K562 (cell line): ENCODE data around the gene GALNT15. TPM values are rescaled to one million over a fixed set of nuclear protein-coding genes. Genes with fewer than 3 reads are reported as not detected.

Experiments used
- ARID3A ChIP-seq: IDR thresholded peaks from 2 replicates; pipeline ENCODE4 v1.6.1; 2012; ENCODE audit warnings: low read depth, low read length, improper control_type of control experiment, borderline replicate concordance
- ARID3B ChIP-seq: fragments of 250-450 bp; sonication (Bioruptor Pico); IDR thresholded peaks from 2 replicates; pipeline ENCODE4 v1.4.0; 2020; ENCODE audit warnings: borderline replicate concordance
- ATF2 ChIP-seq: sonication (generic); formaldehyde crosslinking; IDR thresholded peaks from 2 replicates; pipeline ENCODE4 v1.8.1; 2022; ENCODE audit warnings: missing genetic modification reagents
- ATF4 ChIP-seq: fragments of 450-650 bp; formaldehyde crosslinking; IDR thresholded peaks from 2 replicates; pipeline ENCODE4 v1.4.0; 2022; ENCODE audit warnings: mild to moderate bottlenecking, moderate library complexity
- CBFA2T3 ChIP-seq: fragments of 450-650 bp; IDR thresholded peaks from 2 replicates; pipeline ENCODE4 v1.6.1; 2017
- CXXC5 ChIP-seq: fragments of 250-450 bp; sonication (Bioruptor Pico); IDR thresholded peaks from 2 replicates; pipeline ENCODE4 v1.8.0; 2022; ENCODE audit warnings: inconsistent platforms, mild to moderate bottlenecking, moderate library complexity
- E2F1 ChIP-seq: sonication (generic); formaldehyde crosslinking; IDR thresholded peaks from 2 replicates; pipeline ENCODE4 v1.8.1; 2023; ENCODE audit warnings: mild to moderate bottlenecking, missing genetic modification reagents, moderate library complexity
- GABPA ChIP-seq: fragments of 200-800 bp; sonication (Bioruptor generic); conservative IDR thresholded peaks from 2 replicates; pipeline ENCODE4 v1.6.1; 2016; ENCODE audit warnings: low read depth, missing genetic modification characterization, missing compliant biosample characterization
- PCBP1 ChIP-seq: fragments of 200-400 bp; formaldehyde crosslinking; IDR thresholded peaks from 2 replicates; pipeline ENCODE4 v1.6.1; 2018; ENCODE audit warnings: mild to moderate bottlenecking, low read depth, low read length; ENCODE audit not compliant: poor library complexity, severe bottlenecking
- PTBP1 ChIP-seq: fragments of 200-400 bp; formaldehyde crosslinking; IDR thresholded peaks from 2 replicates; pipeline ENCODE4 v1.6.1; 2017; ENCODE audit warnings: low read depth, low read length
- RHOXF2B ChIP-seq: fragments of 250-450 bp; sonication (Bioruptor Pico); conservative IDR thresholded peaks from 2 replicates; pipeline ENCODE4 v1.5.1; 2021
- SMAD2 ChIP-seq: fragments of 150-350 bp; IDR thresholded peaks from 2 replicates; pipeline ENCODE4 v1.6.1; 2014; ENCODE audit warnings: low read depth, mild to moderate bottlenecking, low read length
- TCF15 ChIP-seq: fragments of 250-450 bp; sonication (Bioruptor Pico); IDR thresholded peaks from 2 replicates; pipeline ENCODE4 v1.8.0; 2022; ENCODE audit warnings: moderate library complexity, mild to moderate bottlenecking, inconsistent platforms
- TFAP4 ChIP-seq: sonication (generic); formaldehyde crosslinking; IDR thresholded peaks from 2 replicates; pipeline ENCODE4 v1.8.0; 2022; ENCODE audit warnings: missing genetic modification reagents, mild to moderate bottlenecking, moderate library complexity, borderline replicate concordance
- YY1 ChIP-seq, 3 experiments: IDR thresholded peaks; 2 replicates each; pipeline ENCODE4 v1.6.1; 2011; ENCODE audit warnings: low read length in 2 of 3, mild to moderate bottlenecking in 2 of 3, moderate library complexity in 2 of 3, borderline replicate concordance in 1 of 3, control low read depth in 1 of 3, low read depth in 1 of 3; ENCODE audit not compliant: insufficient read depth in 3 of 3, insufficient replicate concordance in 2 of 3, control insufficient read depth in 1 of 3, insufficient read length in 1 of 3; ENCODE audit errors: extremely low read depth in 1 of 3
- ZBTB7A ChIP-seq: IDR thresholded peaks from 2 replicates; pipeline ENCODE4 v1.6.1; 2011; ENCODE audit warnings: low read depth, mild to moderate bottlenecking, low read length, moderate library complexity, borderline replicate concordance; ENCODE audit not compliant: control insufficient read depth
- ZKSCAN3 ChIP-seq: fragments of 250-450 bp; sonication (Bioruptor Pico); IDR thresholded peaks from 2 replicates; pipeline ENCODE4 v1.4.0; 2020
- polyA plus RNA-seq, 8 experiments: library from polyadenylated mRNA; depleted of rRNA in 4 of 8; stranded (reverse) in 5 of 8; unstranded in 3 of 8; fragments of >200 nt; fragmentation: Nextera tagmentation in 2 of 8; fragmentation: Illumina TruSeq in 1 of 8; extraction: Ambion mirVana in 2 of 8; extraction: Trizol in 1 of 8; gene quantifications; 2 replicates each; pipeline versions ENCODE4 v1.2.1 to v1.2.3, GENCODE V29; 2011 to 2014; ENCODE audit warnings: inconsistent platforms in 1 of 8, missing spikeins in 1 of 8
- total RNA-seq, 7 experiments: library from RNA; depleted of rRNA in 6 of 7; stranded (reverse); fragments of >200 nt in 6 of 7; fragmentation: Illumina TruSeq in 2 of 7; extraction: Trizol in 2 of 7; gene quantifications; 2 replicates each; pipeline versions ENCODE4 v1.2.1 to v1.2.3, GENCODE V29; 2011 to 2021; ENCODE audit warnings: low replicate concordance in 1 of 7

The GALNT15 gene
- total and polyA plus RNA-seq, 9 of the 15 experiments (the other 6 are each of a cell fraction or from before 2014, with no cell fraction given) = not detected

- no peak for TF ChIP-seq ATF2 (CRISPR knock-in tag)
- TF ChIP-seq ARID3A = no peak
- TF ChIP-seq ARID3B = 0 out of 2 replicates have a peak, but pooled peaks have one; percentile 6
- TF ChIP-seq RHOXF2B (CRISPR knock-in tag) = 0 out of 2 replicates have a peak, but pooled peaks have one; percentile 52
- peak; percentile 93 for TF ChIP-seq CXXC5 (CRISPR knock-in tag)
- TF ChIP-seq GABPA (tag) = peak; percentile 100
- peak; percentile 42 for TF ChIP-seq PCBP1
- peak in 2 of 3 experiments; percentile 56 to 72 for TF ChIP-seq YY1 (IDR thresholded peaks at IDR 0.05; ENCODE audit: borderline replicate concordance in 1 of 3, control insufficient read depth in 1 of 3, extremely low read depth in 1 of 3, insufficient read depth in 3 of 3, insufficient read length in 1 of 3, insufficient replicate concordance in 2 of 3, low read depth in 1 of 3, low read length in 2 of 3)
- TF ChIP-seq E2F1 = peak; percentile 92
- TF ChIP-seq SMAD2 = no peak
- TF ChIP-seq TCF15 (CRISPR knock-in tag) = no peak
- no peak for TF ChIP-seq CBFA2T3
- TF ChIP-seq TFAP4 (CRISPR knock-in tag) = peak; percentile 96
- 0 out of 2 replicates have a peak, but pooled peaks have one; percentile 18 for TF ChIP-seq ATF4
- no peak for TF ChIP-seq PTBP1
- no peak for TF ChIP-seq ZKSCAN3 (CRISPR knock-in tag)
- 0 out of 2 replicates have a peak, but pooled peaks have one; percentile 23 for TF ChIP-seq ZBTB7A
Measured at GRCh38 chr3:16264708-16265454, 90.4 kb downstream of the GALNT15 start, which contains the start of the genes DPH3 and OXNAD1 (continued).
